ENCODE data around the gene LMCD1. TPM values are rescaled to one million over a fixed set of nuclear protein-coding genes. Genes with fewer than 3 reads are reported as not detected.

LMCD1 gene
- total RNA-seq, 3 donors from 2014 or later (not counting 1 experiment from before 2014, with no cell fraction given), result not detected

GRCh38 chr3:8552223-8552762 lies 50.7 kb downstream of the LMCD1 start:
- H3K4me3 ChIP-seq (ENCODE audit: low read length), result no peak overlapping the region
- WGBS (ENCODE audit: insufficient coverage), result 93% methylated on average over 5 of the region's 5 CpGs
- Mint-ChIP-seq H3K36me3 (no peaks in the 10 kb centered on the region), H3K27ac (no peak overlapping the region), H3K9me3 (no peaks in the 10 kb centered on the region), H3K27me3 (ENCODE audit: low read depth in 2 of 2) (no peaks in the 10 kb centered on the region), H3K4me3 (no peak overlapping the region), H3K4me1 (no peaks in the 10 kb centered on the region)
- H3K9me3 ChIP-seq (ENCODE audit: control insufficient read depth, insufficient read depth, low read length), result no peaks in the 10 kb centered on the region
- DNase-seq (no peak), ATAC-seq (no peak)
- no peak overlapping the region for H3K27ac ChIP-seq (ENCODE audit: low read length)
- H3K36me3 ChIP-seq (ENCODE audit: control insufficient read depth, insufficient read depth, low read length), result no peaks in the 10 kb centered on the region
- H3K4me1 ChIP-seq (ENCODE audit: control insufficient read depth, insufficient read depth, low read length), result no peaks in the 10 kb centered on the region
- no peaks in the 10 kb centered on the region for H3K27me3 ChIP-seq (ENCODE audit: control insufficient read depth, insufficient read depth, low read length)
- intact Hi-C loops (cut with micrococcal nuclease), result no loop called here
- no peak for TF ChIP-seq CTCF (IDR thresholded peaks at IDR 0.05)

GRCh38 chr3:8553405-8553804 lies 51.8 kb downstream of the LMCD1 start:
- Histone ChIP-seq H3K36me3 (ENCODE audit: control insufficient read depth, insufficient read depth, low read length) (no peaks in the 10 kb centered on the region), H3K4me3 (ENCODE audit: low read length) (no peak overlapping the region), H3K9me3 (ENCODE audit: control insufficient read depth, insufficient read depth, low read length) (no peaks in the 10 kb centered on the region), H3K4me1 (ENCODE audit: control insufficient read depth, insufficient read depth, low read length) (no peaks in the 10 kb centered on the region), H3K27me3 (ENCODE audit: control insufficient read depth, insufficient read depth, low read length) (no peaks in the 10 kb centered on the region), H3K27ac (ENCODE audit: low read length) (no peak overlapping the region)
- Mint-ChIP-seq H3K4me1 (no peaks in the 10 kb centered on the region), H3K27ac (no peak overlapping the region), H3K9me3 (no peaks in the 10 kb centered on the region), H3K4me3 (no peak overlapping the region), H3K27me3 (ENCODE audit: low read depth in 2 of 2) (no peaks in the 10 kb centered on the region), H3K36me3 (no peaks in the 10 kb centered on the region)
- no peak for ATAC-seq
- 92% methylated on average over 6 of the region's 6 CpGs for WGBS (ENCODE audit: insufficient coverage)
- intact Hi-C loops (cut with micrococcal nuclease), result no loop called here
- no peak for DNase-seq
- TF ChIP-seq CTCF (IDR thresholded peaks at IDR 0.05), result no peak

- intact Hi-C loops (cut with micrococcal nuclease), result no loop called here
- Histone ChIP-seq H3K27ac (ENCODE audit: low read length) (no peak overlapping the region), H3K4me1 (ENCODE audit: control insufficient read depth, insufficient read depth, low read length) (no peaks in the 10 kb centered on the region), H3K9me3 (ENCODE audit: control insufficient read depth, insufficient read depth, low read length) (no peaks in the 10 kb centered on the region), H3K27me3 (ENCODE audit: control insufficient read depth, insufficient read depth, low read length) (no peaks in the 10 kb centered on the region), H3K4me3 (ENCODE audit: low read length) (no peak overlapping the region), H3K36me3 (ENCODE audit: control insufficient read depth, insufficient read depth, low read length) (no peaks in the 10 kb centered on the region)
- no peaks in the 10 kb centered on the region for H3K36me3 Mint-ChIP-seq
- no peak overlapping the region for H3K4me3 Mint-ChIP-seq
- no peaks in the 10 kb centered on the region for H3K4me1 Mint-ChIP-seq
- no peaks in the 10 kb centered on the region for H3K27me3 Mint-ChIP-seq (ENCODE audit: low read depth in 2 of 2)
- ATAC-seq (no peak), DNase-seq (no peak)
- no peak for TF ChIP-seq CTCF (IDR thresholded peaks at IDR 0.05)
- H3K9me3 Mint-ChIP-seq, result no peaks in the 10 kb centered on the region
- 96% methylated on average over 11 of the region's 11 CpGs for WGBS (ENCODE audit: insufficient coverage)
- no peak overlapping the region for H3K27ac Mint-ChIP-seq
These were observed 53.1 kb downstream of the LMCD1 start for GRCh38 chr3:8554696-8555095.

GRCh38 chr3:8555113-8555661 lies 53.6 kb downstream of the LMCD1 start:
- no peak overlapping the region for H3K27ac ChIP-seq (ENCODE audit: low read length)
- Mint-ChIP-seq H3K4me3 (no peak overlapping the region), H3K9me3 (no peaks in the 10 kb centered on the region), H3K27ac (no peak overlapping the region), H3K27me3 (ENCODE audit: low read depth in 2 of 2) (no peaks in the 10 kb centered on the region), H3K36me3 (no peaks in the 10 kb centered on the region), H3K4me1 (no peaks in the 10 kb centered on the region)
- no peak for TF ChIP-seq CTCF (IDR thresholded peaks at IDR 0.05)
- no peak for ATAC-seq
- intact Hi-C loops (cut with micrococcal nuclease), result no loop called here
- H3K27me3 ChIP-seq (ENCODE audit: control insufficient read depth, insufficient read depth, low read length), result no peaks in the 10 kb centered on the region
- DNase-seq, result no peak
- no peak overlapping the region for H3K4me3 ChIP-seq (ENCODE audit: low read length)
- H3K4me1 ChIP-seq (ENCODE audit: control insufficient read depth, insufficient read depth, low read length), result no peaks in the 10 kb centered on the region
- WGBS (ENCODE audit: insufficient coverage), result 90% methylated on average over 7 of the region's 8 CpGs
- no peaks in the 10 kb centered on the region for H3K9me3 ChIP-seq (ENCODE audit: control insufficient read depth, insufficient read depth, low read length)
- H3K36me3 ChIP-seq (ENCODE audit: control insufficient read depth, insufficient read depth, low read length), result no peaks in the 10 kb centered on the region
